ENCODE data around the gene CFAP20DC. TPM values are rescaled to one million over a fixed set of nuclear protein-coding genes. Genes with fewer than 3 reads are reported as not detected.

Gene CFAP20DC
- total and polyA plus RNA-seq, 2 of the 8 experiments (the other 6 are each of a cell fraction or from before 2014, with no cell fraction given) = 2.2 to 2.8 TPM

- no peak overlapping the region for H3K4ac ChIP-seq (replicated peaks; ENCODE audit: insufficient read length, low read depth, low read length)
- no peak overlapping the region for H2BK20ac ChIP-seq (ENCODE audit: low read length)
- CTCF ChIA-PET (ENCODE audit: partially characterized antibody) = interaction anchor here (1.4 kb wide), 1 partner anchor 12 kb away, joined by 5 read pairs; no protein-coding TSS in a partner anchor
- no peak for FAIRE-seq
- no peaks in the 10 kb centered on the region for H3K79me2 ChIP-seq (ENCODE audit: control insufficient read depth in 1 of 2, insufficient read depth in 2 of 2, low read length in 2 of 2)
- no peak overlapping the region for H3K4me3 ChIP-seq (ENCODE audit: extremely low read depth in 1 of 4, insufficient read depth in 2 of 4, low read depth in 3 of 4, low read length in 4 of 4)
- no peak overlapping the region for H2BK5ac ChIP-seq (ENCODE audit: low read depth, low read length)
- H3K56ac ChIP-seq (replicated peaks; ENCODE audit: insufficient read length, low read depth, low read length) = no peak overlapping the region
- H3K27ac ChIP-seq (ENCODE audit: low read depth, low read length) = no peak overlapping the region
- no peak overlapping the region for H2BK15ac ChIP-seq (ENCODE audit: low read length)
- no peaks in the 10 kb centered on the region for H3K23me2 ChIP-seq (ENCODE audit: low read depth, low read length)
- no peaks in the 10 kb centered on the region for H3K9me3 ChIP-seq (ENCODE audit: insufficient read depth in 2 of 2, low read depth in 1 of 2, low read length in 1 of 2)
- no peak overlapping the region for H4K91ac ChIP-seq (replicated peaks; ENCODE audit: insufficient read length, low read length)
- no peak overlapping the region for H4K5ac ChIP-seq (ENCODE audit: insufficient read length, low read depth, low read length)
- no peak overlapping the region for H2BK12ac ChIP-seq (ENCODE audit: low read depth, low read length)
- H3K79me1 ChIP-seq (ENCODE audit: low read depth, low read length) = no peaks in the 10 kb centered on the region
- no peak overlapping the region for H3K4me2 ChIP-seq (ENCODE audit: insufficient read depth in 1 of 2, low read depth in 2 of 2, low read length in 2 of 2)
- POLR2A ChIA-PET (ENCODE audit: partially characterized antibody) = no interaction called here
- no peak overlapping the region for H2AK5ac ChIP-seq (ENCODE audit: low read depth, low read length)
- no peak overlapping the region for H3K9ac ChIP-seq (replicated peaks in 1 of 4; ENCODE audit: extremely low read depth in 1 of 4, low read depth in 3 of 4, low read length in 3 of 4)
- no peaks in the 10 kb centered on the region for H3K36me3 ChIP-seq (ENCODE audit: control insufficient read depth in 2 of 4, insufficient read depth in 4 of 4, low read length in 3 of 4)
- no peak for DNase-seq (ENCODE audit: low read depth in 1 of 2, low spot score in 2 of 2)
- no peaks in the 10 kb centered on the region for H4K20me1 ChIP-seq (replicated peaks in 1 of 2; ENCODE audit: control insufficient read depth in 1 of 2, insufficient read depth in 2 of 2, low read length in 2 of 2)
- no peak overlapping the region for H3K18ac ChIP-seq (ENCODE audit: extremely low read depth, low read length)
- H3K14ac ChIP-seq (ENCODE audit: insufficient read length) = no peak overlapping the region
- no peak overlapping the region for H3K23ac ChIP-seq (ENCODE audit: insufficient read length)
- no peak overlapping the region for H2BK120ac ChIP-seq (replicated peaks; ENCODE audit: low read depth, low read length)
- H2AFZ ChIP-seq (ENCODE audit: low read length) = no peak overlapping the region
- no peaks in the 10 kb centered on the region for H3K27me3 ChIP-seq (replicated peaks in 1 of 4; ENCODE audit: control insufficient read depth in 3 of 4, extremely low read depth in 1 of 4, insufficient read depth in 3 of 4, low read length in 3 of 4)
- H4K8ac ChIP-seq (ENCODE audit: extremely low read depth, insufficient read depth, low read length) = no peak overlapping the region
- H3K4me1 ChIP-seq (replicated peaks in 1 of 4; ENCODE audit: control insufficient read depth in 3 of 4, insufficient read depth in 4 of 4, low read length in 3 of 4) = no peaks in the 10 kb centered on the region; a peak in 1 of 7 replicates
- no peak for TF ChIP-seq ZNF274 (IDR thresholded peaks at IDR 0.05; ENCODE audit: borderline replicate concordance, extremely low read depth, low read length)
- no peak for TF ChIP-seq RXRA (IDR thresholded peaks at IDR 0.05; ENCODE audit: insufficient read depth, low read depth, low read length)
- no peak for TF ChIP-seq TAF7 (optimal IDR thresholded peaks at IDR 0.05; ENCODE audit: borderline replicate concordance, low read depth, low read length)
- TF ChIP-seq BCL11A (IDR thresholded peaks at IDR 0.05; ENCODE audit: low read depth in 2 of 2, low read length in 2 of 2) = no peak
- TF ChIP-seq SUZ12 (IDR thresholded peaks at IDR 0.05; ENCODE audit: low read length) = no peak
- TF ChIP-seq ASH2L (IDR thresholded peaks at IDR 0.05; ENCODE audit: low read length) = no peak
- no peak for TF ChIP-seq SIN3A (conservative IDR thresholded peaks at IDR 0.05 in 1 of 2, IDR thresholded peaks at IDR 0.05 in 1 of 2; ENCODE audit: low read depth in 1 of 2, low read length in 2 of 2)
- TF ChIP-seq MAFK (IDR thresholded peaks at IDR 0.05; ENCODE audit: low read depth, low read length) = no peak
These were observed 24.9 kb upstream of the CFAP20DC start for GRCh38 chr3:59074764-59075163.

Data from H1 (cell line).